HepG2 (cell line): ENCODE results near the gene IL2RA. TPM values are rescaled to one million over a fixed set of nuclear protein-coding genes. Genes with fewer than 3 reads are reported as not detected.

ENCODE experiments used
- ATAC-seq: fragments of 200-7000 bp; cut with Tn5 transposase; 3 replicates; pipeline ENCODE4 v1.9.1; 2020; ENCODE audit warnings: mild to moderate bottlenecking, moderate library complexity
- BruUV-seq: library from RNA; stranded (reverse); fragments of 400-500 nt; replicated peaks from 2 replicates; lab custom pipeline; 2021; lab: Mats Ljungman, UMichigan
- CTCF ChIA-PET: fragments of 300-600 bp; formaldehyde crosslinking; extraction: SDS; loops from one replicate; lab custom pipeline; 2021; ENCODE audit warnings: low total read pairs, inconsistent platforms, low intra/inter-chr PET ratio; lab: Yijun Ruan, JAX
- POLR2A ChIA-PET: fragments of 350-600 bp; sonication (Branson Sonifier 250); formaldehyde crosslinking; loops from one replicate; lab custom pipeline; 2020; ENCODE audit warnings: antibody characterized with exemption, inconsistent platforms; lab: Yijun Ruan, JAX
- DNase-seq: peaks from one replicate; pipeline ENCODE4 v3.0.0-alpha.2; 2015; ENCODE audit warnings: low spot score
- FAIRE-seq: peaks from 3 replicates; lab custom pipeline; 2011; peaks lifted over from hg19 to GRCh38; lab: Jason Lieb, UNC
- H2AFZ ChIP-seq: one replicate; pipeline ENCODE4 v1.6.1; 2011; ENCODE audit warnings: low read length, inconsistent platforms
- H3K27ac ChIP-seq: fragments of 300-600 bp; 3 replicates; pipeline ENCODE4 v1.8.0; 2011; ENCODE audit warnings: mixed run types, mild to moderate bottlenecking, mixed read lengths, low read length, inconsistent platforms; ENCODE audit not compliant: insufficient read depth; ENCODE audit errors: extremely low read length
- H3K27me3 ChIP-seq, 2 experiments: fragments of 200-600 bp in 1 of 2; 2 replicates in 1 of 2; 3 replicates in 1 of 2; pipeline versions ENCODE4 v1.6.0 to v1.8.0; 2011; ENCODE audit warnings: low read length in 2 of 2, mild to moderate bottlenecking in 2 of 2, moderate library complexity in 2 of 2, inconsistent platforms in 1 of 2; ENCODE audit not compliant: insufficient read depth in 2 of 2, control insufficient read depth in 1 of 2
- H3K36me3 ChIP-seq, 2 experiments: fragments of 200-600 bp in 1 of 2; replicated peaks in 1 of 2; 2 replicates in 1 of 2; 3 replicates in 1 of 2; pipeline versions ENCODE4 v1.5.1 to v1.8.0; 2011; ENCODE audit warnings: low read length in 2 of 2, inconsistent platforms in 1 of 2; ENCODE audit not compliant: insufficient read depth in 2 of 2, control insufficient read depth in 1 of 2
- H3K4me1 ChIP-seq: 2 replicates; pipeline ENCODE4 v1.5.1; 2012; ENCODE audit warnings: low read length, inconsistent platforms; ENCODE audit not compliant: insufficient read depth
- H3K4me2 ChIP-seq: 2 replicates; pipeline ENCODE4 v1.6.0; 2011; ENCODE audit warnings: low read depth, low read length, inconsistent platforms
- H3K4me3 ChIP-seq, 3 experiments: fragments of 200-600 bp in 1 of 3; sonication (generic), shearing (Covaris generic) in 1 of 3; replicated peaks in 1 of 3; 2 replicates each; pipeline ENCODE4 v1.5.1; 2011 to 2016; ENCODE audit warnings: low read length in 3 of 3, inconsistent platforms in 2 of 3, low read depth in 2 of 3, mild to moderate bottlenecking in 2 of 3, control low read depth in 1 of 3, mixed read lengths in 1 of 3; ENCODE audit not compliant: insufficient read depth in 1 of 3
- H3K79me2 ChIP-seq: one replicate; pipeline ENCODE4 v1.6.1; 2011; ENCODE audit warnings: low read length, inconsistent platforms; ENCODE audit not compliant: insufficient read depth
- H3K9ac ChIP-seq: 2 replicates; pipeline ENCODE4 v1.6.0; 2011; ENCODE audit warnings: mild to moderate bottlenecking, low read depth, low read length, inconsistent platforms; ENCODE audit not compliant: insufficient read depth
- H3K9me3 ChIP-seq: 2 replicates; pipeline ENCODE4 v1.5.1; 2012; ENCODE audit warnings: mild to moderate bottlenecking, low read length
- H4K20me1 ChIP-seq: 2 replicates; pipeline ENCODE4 v1.6.0; 2011; ENCODE audit warnings: inconsistent platforms, mild to moderate bottlenecking, low read length, moderate library complexity; ENCODE audit not compliant: insufficient read depth
- ARID5B ChIP-seq: IDR thresholded peaks from 2 replicates; pipeline ENCODE4 v1.4.0; 2020; ENCODE audit warnings: mild to moderate bottlenecking, missing genetic modification reagents
- HIC2 ChIP-seq: sonication (generic); formaldehyde crosslinking; IDR thresholded peaks from 2 replicates; pipeline ENCODE4 v1.9.0; 2022; ENCODE audit warnings: low read depth, missing genetic modification reagents
- MYPOP ChIP-seq: sonication (generic); formaldehyde crosslinking; IDR thresholded peaks from 2 replicates; pipeline ENCODE4 v1.8.1; 2023; ENCODE audit warnings: mild to moderate bottlenecking, moderate library complexity, missing genetic modification reagents
- PCBP1 ChIP-seq: fragments of 200-400 bp; formaldehyde crosslinking; IDR thresholded peaks from 2 replicates; pipeline ENCODE4 v1.6.1; 2017; ENCODE audit warnings: mild to moderate bottlenecking, low read depth, low read length, borderline replicate concordance
- SIN3B ChIP-seq: fragments of 150-350 bp; IDR thresholded peaks from 2 replicates; pipeline ENCODE4 v1.6.1; 2014; ENCODE audit warnings: low read length
- SKIL ChIP-seq: sonication (generic); formaldehyde crosslinking; IDR thresholded peaks from 2 replicates; pipeline ENCODE4 v1.8.0; 2022; ENCODE audit warnings: missing genetic modification reagents, mild to moderate bottlenecking, moderate library complexity, borderline replicate concordance
- ZNF441 ChIP-seq: sonication (generic); formaldehyde crosslinking; IDR thresholded peaks from 2 replicates; pipeline ENCODE4 v1.7.0; 2021; ENCODE audit warnings: missing genetic modification reagents, borderline replicate concordance
- ZNF549 ChIP-seq: sonication (generic); formaldehyde crosslinking; IDR thresholded peaks from 2 replicates; pipeline ENCODE4 v1.5.0; 2020; ENCODE audit warnings: missing genetic modification reagents
- ZNF878 ChIP-seq: sonication (generic); formaldehyde crosslinking; IDR thresholded peaks from 2 replicates; pipeline ENCODE4 v1.8.1; 2023; ENCODE audit warnings: mild to moderate bottlenecking, missing genetic modification reagents, moderate library complexity
- WGBS: methylation state at CpG from one replicate; pipeline ENCODE4 v1.1.6; 2017; ENCODE audit warnings: low lambda C conversion rate; 5-methylcytosine and 5-hydroxymethylcytosine counted together
- in situ Hi-C: cut with HindIII; loops from 2 replicates; pipeline ENCODE4 v1.10.0; 2017; ENCODE audit warnings: low pct_unique_long_range_greater_than_20kb; ENCODE audit not compliant: extremely low pct_ligation_motif_present
- intact Hi-C: fragments of 100-400 bp; cut with micrococcal nuclease; formaldehyde crosslinking; loops from one replicate; pipeline ENCODE4 v1.10.0; 2022; ENCODE audit not compliant: unreplicated experiment
- polyA plus RNA-seq, 8 experiments: library from polyadenylated mRNA; depleted of rRNA in 3 of 8; stranded (reverse) in 7 of 8; unstranded in 1 of 8; fragments of >200 nt; fragmentation: Illumina TruSeq in 4 of 8; extraction: Trizol in 4 of 8; gene quantifications; 2 replicates each; pipeline versions ENCODE4 v1.2.1 to v1.2.3, GENCODE V29; 2011 to 2016; ENCODE audit warnings: low read depth in 4 of 8, missing spikeins in 1 of 8, mixed read lengths in 1 of 8; ENCODE audit not compliant: insufficient read depth in 1 of 8
- total RNA-seq, 5 experiments: library from RNA; depleted of rRNA; stranded (reverse); fragments of >200 nt; fragmentation: Illumina TruSeq; extraction: Trizol; gene quantifications; 2 replicates each; pipeline ENCODE4 v1.2.3, GENCODE V29; 2016; ENCODE audit warnings: low read depth in 1 of 5

IL2RA gene
- total and polyA plus RNA-seq, 2 of the 13 experiments (the other 11 are each of a cell fraction or from before 2014, with no cell fraction given) = not detected

- ChIA-PET CTCF (no interaction called here), POLR2A (no interaction called here)
- intact Hi-C loops (no loop called here), in situ Hi-C loops (no loop called here)
- TF ChIP-seq ZNF549 (no peak), ZNF878 (CRISPR knock-in tag) (no peak)
- Histone ChIP-seq H2AFZ (no peak overlapping the region), H3K79me2 (peaks cover 81% of the 10 kb centered on the region), H3K27me3 (no peaks in the 10 kb centered on the region; a peak in 1 of 5 replicates), H3K9me3 (no peaks in the 10 kb centered on the region), H3K4me3 (no peak overlapping the region), H4K20me1 (peaks cover 42% of the 10 kb centered on the region), H3K9ac (no peak overlapping the region), H3K4me1 (peaks cover 27% of the 10 kb centered on the region), H3K36me3 (peaks cover 6 to 14% of the 10 kb centered on the region in 2 experiments), H3K27ac (no peak overlapping the region), H3K4me2 (no peak overlapping the region)
- no TSS peak for BruUV-seq
- 93% methylated on average over 2 of the region's 2 CpGs for WGBS
- ATAC-seq = no peak
- FAIRE-seq = no peak
- DNase-seq = no peak
These were observed 30.6 kb upstream of the IL2RA start for GRCh38 chr10:6092731-6093130.

GRCh38 chr10:6091630-6092029 is 29.5 kb upstream of the IL2RA start:
- no peak overlapping the region for H2AFZ ChIP-seq
- no peak overlapping the region for H3K9ac ChIP-seq
- intact Hi-C loops = no loop called here
- peak overlapping the region; percentile 40 for H3K4me2 ChIP-seq
- FAIRE-seq = no peak
- H3K27ac ChIP-seq = no peak overlapping the region
- no peak for ATAC-seq
- no TSS peak for BruUV-seq
- ChIA-PET POLR2A (no interaction called here), CTCF (no interaction called here)
- no peak for DNase-seq
- no peaks in the 10 kb centered on the region for H3K9me3 ChIP-seq
- in situ Hi-C loops = no loop called here
- H3K4me1 ChIP-seq = peaks cover 31% of the 10 kb centered on the region
- 72% methylated on average over 1 of the region's 1 CpG for WGBS
- H4K20me1 ChIP-seq = peaks cover 40% of the 10 kb centered on the region
- H3K27me3 ChIP-seq = no peaks in the 10 kb centered on the region; a peak in 1 of 5 replicates
- peaks cover 73% of the 10 kb centered on the region for H3K79me2 ChIP-seq
- H3K4me3 ChIP-seq = no peak overlapping the region
- H3K36me3 ChIP-seq = peaks cover 2 to 4% of the 10 kb centered on the region in 2 experiments; a peak in 2 of 5 replicates
- TF ChIP-seq MYPOP (CRISPR knock-in tag) (no peak), ARID5B (CRISPR knock-in tag) (no peak), SKIL (CRISPR knock-in tag) (no peak), ZNF441 (CRISPR knock-in tag) (no peak), HIC2 (no peak), PCBP1 (no peak), SIN3B (no peak)
